Measurements from ENCODE around the gene ZCCHC24.

Gene ZCCHC24

DNA sequence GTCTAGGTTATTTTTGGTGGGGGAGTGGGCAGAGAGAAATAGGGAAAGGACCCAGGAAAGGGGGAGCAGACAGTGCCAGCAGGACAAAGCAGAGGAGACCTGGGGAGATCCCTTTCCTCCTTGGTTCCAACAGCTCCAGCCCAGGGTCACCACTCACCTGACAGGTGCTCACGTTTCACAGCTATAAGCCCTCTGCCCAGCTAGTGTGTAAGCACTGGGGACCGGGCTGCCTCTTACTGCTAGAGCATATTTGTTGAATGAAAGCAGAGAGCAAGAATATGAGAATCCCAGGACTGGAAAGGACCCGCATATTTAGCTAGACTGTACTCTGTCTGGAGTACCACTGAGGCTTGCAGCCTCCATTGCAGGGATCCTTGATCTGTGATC lies 6.7 kb downstream of the ZCCHC24 start:
- Histone ChIP-seq H3K9ac (ENCODE audit: low read length) (no peak overlapping the region), H3K79me2 (ENCODE audit: insufficient read depth, low read length) (no peaks in the 10 kb centered on the region), H3K36me3 (ENCODE audit: insufficient read depth, low read length) (no peaks in the 10 kb centered on the region), H3K27ac (ENCODE audit: low read depth, low read length, poor library complexity, severe bottlenecking) (no peak overlapping the region), H3K27me3 (ENCODE audit: insufficient read depth, low read length) (no peaks in the 10 kb centered on the region), H2AFZ (ENCODE audit: low read length) (no peak overlapping the region), H3K9me2 (ENCODE audit: low read depth, low read length) (no peaks in the 10 kb centered on the region), H3K9me3 (ENCODE audit: low read length) (no peaks in the 10 kb centered on the region), H3K4me2 (ENCODE audit: low read length) (no peak overlapping the region), H3K4me3 (ENCODE audit: low read depth, low read length, poor library complexity, severe bottlenecking) (no peak overlapping the region), H4K20me1 (ENCODE audit: insufficient read depth, low read length) (no peaks in the 10 kb centered on the region), H3F3A (ENCODE audit: insufficient read depth, low read length) (no peaks in the 10 kb centered on the region), H3K4me1 (ENCODE audit: insufficient read depth, low read length, severe bottlenecking) (no peaks in the 10 kb centered on the region)
- TF ChIP-seq, protein P1, sequence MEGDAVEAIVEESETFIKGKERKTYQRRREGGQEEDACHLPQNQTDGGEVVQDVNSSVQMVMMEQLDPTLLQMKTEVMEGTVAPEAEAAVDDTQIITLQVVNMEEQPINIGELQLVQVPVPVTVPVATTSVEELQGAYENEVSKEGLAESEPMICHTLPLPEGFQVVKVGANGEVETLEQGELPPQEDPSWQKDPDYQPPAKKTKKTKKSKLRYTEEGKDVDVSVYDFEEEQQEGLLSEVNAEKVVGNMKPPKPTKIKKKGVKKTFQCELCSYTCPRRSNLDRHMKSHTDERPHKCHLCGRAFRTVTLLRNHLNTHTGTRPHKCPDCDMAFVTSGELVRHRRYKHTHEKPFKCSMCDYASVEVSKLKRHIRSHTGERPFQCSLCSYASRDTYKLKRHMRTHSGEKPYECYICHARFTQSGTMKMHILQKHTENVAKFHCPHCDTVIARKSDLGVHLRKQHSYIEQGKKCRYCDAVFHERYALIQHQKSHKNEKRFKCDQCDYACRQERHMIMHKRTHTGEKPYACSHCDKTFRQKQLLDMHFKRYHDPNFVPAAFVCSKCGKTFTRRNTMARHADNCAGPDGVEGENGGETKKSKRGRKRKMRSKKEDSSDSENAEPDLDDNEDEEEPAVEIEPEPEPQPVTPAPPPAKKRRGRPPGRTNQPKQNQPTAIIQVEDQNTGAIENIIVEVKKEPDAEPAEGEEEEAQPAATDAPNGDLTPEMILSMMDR (IDR thresholded peaks at IDR 0.05; ENCODE audit: low read length) = no peak
- no peak for TF ChIP-seq EZH2 (IDR thresholded peaks at IDR 0.05; ENCODE audit: borderline replicate concordance, low read length)

DNA sequence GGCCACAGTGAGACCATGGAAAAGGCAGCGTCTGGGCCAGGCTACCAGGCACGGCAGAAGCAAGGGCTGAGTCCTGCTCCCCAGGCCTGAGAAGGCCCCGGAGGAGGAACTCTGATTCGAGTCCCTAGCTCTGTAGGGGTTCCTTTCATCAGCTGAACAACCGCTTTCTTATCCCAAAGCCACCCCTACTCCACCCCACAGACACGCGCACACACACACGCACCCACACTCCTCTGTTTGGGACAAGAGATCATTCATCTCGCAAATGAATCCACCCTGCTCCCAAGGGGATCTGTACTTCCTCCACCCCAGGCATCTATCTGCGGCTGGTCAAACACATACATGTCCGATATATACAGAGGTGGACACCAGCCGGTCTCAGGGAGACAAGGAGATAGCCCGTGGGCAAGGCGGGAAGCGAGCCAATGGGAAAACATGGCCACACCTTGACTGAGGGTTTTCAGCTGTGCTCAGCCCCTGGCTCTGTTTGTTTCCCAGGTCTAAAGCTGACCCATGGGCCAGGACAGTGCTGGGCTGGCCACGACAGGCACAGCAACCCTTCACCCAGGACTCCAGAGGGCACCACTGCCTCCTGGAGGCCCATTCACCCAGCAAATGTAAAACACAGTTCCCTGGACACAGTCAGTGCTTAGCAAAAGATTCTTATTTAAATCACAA lies 7.3 kb downstream of the ZCCHC24 start:
- Histone ChIP-seq H3K4me3 (ENCODE audit: low read depth, low read length, poor library complexity, severe bottlenecking) (no peak overlapping the region), H3K9ac (ENCODE audit: low read length) (no peak overlapping the region), H3K9me2 (ENCODE audit: low read depth, low read length) (no peaks in the 10 kb centered on the region), H3K36me3 (ENCODE audit: insufficient read depth, low read length) (no peaks in the 10 kb centered on the region), H3K79me2 (ENCODE audit: insufficient read depth, low read length) (no peaks in the 10 kb centered on the region), H3F3A (ENCODE audit: insufficient read depth, low read length) (no peaks in the 10 kb centered on the region), H2AFZ (ENCODE audit: low read length) (no peak overlapping the region), H3K4me2 (ENCODE audit: low read length) (no peak overlapping the region), H3K9me3 (ENCODE audit: low read length) (no peaks in the 10 kb centered on the region), H3K4me1 (ENCODE audit: insufficient read depth, low read length, severe bottlenecking) (no peaks in the 10 kb centered on the region), H4K20me1 (ENCODE audit: insufficient read depth, low read length) (no peaks in the 10 kb centered on the region), H3K27me3 (ENCODE audit: insufficient read depth, low read length) (no peaks in the 10 kb centered on the region), H3K27ac (ENCODE audit: low read depth, low read length, poor library complexity, severe bottlenecking) (no peak overlapping the region)
- TF ChIP-seq, protein P1 (IDR thresholded peaks at IDR 0.05; ENCODE audit: low read length) = no peak
- TF ChIP-seq EZH2 (IDR thresholded peaks at IDR 0.05; ENCODE audit: borderline replicate concordance, low read length) = no peak

DNA sequence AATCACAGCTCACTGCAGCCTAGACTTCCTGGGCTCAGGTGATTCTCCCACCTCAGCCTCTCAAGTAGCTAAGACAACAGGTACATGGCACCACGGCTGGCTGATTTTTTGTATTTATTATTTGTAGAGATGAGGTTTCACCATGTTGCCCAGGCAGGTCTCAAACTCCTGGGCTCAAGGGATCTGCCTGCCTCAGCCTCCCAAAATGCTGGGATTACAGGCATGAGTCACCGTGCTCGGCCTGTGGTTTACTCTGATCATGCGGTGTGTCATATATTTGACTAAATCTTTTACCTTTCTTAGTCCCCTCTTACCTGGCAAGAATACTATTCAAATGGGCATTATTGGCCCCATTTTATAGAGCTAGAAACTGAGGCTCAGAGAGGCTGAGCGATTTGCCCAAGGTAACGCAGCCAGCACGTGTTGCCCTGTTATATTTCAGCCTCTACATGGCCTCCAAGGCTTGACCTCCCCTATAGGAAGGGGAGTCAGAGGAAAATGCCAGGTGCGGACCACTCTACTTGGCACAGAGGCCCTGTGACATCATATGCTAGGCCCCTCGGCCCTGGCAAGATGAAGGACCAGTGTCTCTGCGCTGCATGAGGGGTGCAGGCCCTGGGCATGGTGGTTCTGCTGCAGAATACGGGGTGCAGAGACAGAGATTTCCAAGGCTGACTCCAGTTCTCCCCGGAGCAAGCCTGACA lies 8.2 kb downstream of the ZCCHC24 start:
- no peaks in the 10 kb centered on the region for H3K9me3 ChIP-seq (ENCODE audit: low read length)
- no peaks in the 10 kb centered on the region for H3K9me2 ChIP-seq (ENCODE audit: low read depth, low read length)
- H3K27me3 ChIP-seq (ENCODE audit: insufficient read depth, low read length) = no peaks in the 10 kb centered on the region
- H3K4me3 ChIP-seq (ENCODE audit: low read depth, low read length, poor library complexity, severe bottlenecking) = no peak overlapping the region
- no peaks in the 10 kb centered on the region for H3F3A ChIP-seq (ENCODE audit: insufficient read depth, low read length)
- H3K79me2 ChIP-seq (ENCODE audit: insufficient read depth, low read length) = no peaks in the 10 kb centered on the region
- no peak overlapping the region for H2AFZ ChIP-seq (ENCODE audit: low read length)
- no peak overlapping the region for H3K4me2 ChIP-seq (ENCODE audit: low read length)
- no peak overlapping the region for H3K9ac ChIP-seq (ENCODE audit: low read length)
- no peaks in the 10 kb centered on the region for H3K36me3 ChIP-seq (ENCODE audit: insufficient read depth, low read length)
- no peaks in the 10 kb centered on the region for H3K4me1 ChIP-seq (ENCODE audit: insufficient read depth, low read length, severe bottlenecking)
- H4K20me1 ChIP-seq (ENCODE audit: insufficient read depth, low read length) = no peaks in the 10 kb centered on the region
- no peak overlapping the region for H3K27ac ChIP-seq (ENCODE audit: low read depth, low read length, poor library complexity, severe bottlenecking)
- TF ChIP-seq, protein P1 (IDR thresholded peaks at IDR 0.05; ENCODE audit: low read length) = no peak
- no peak for TF ChIP-seq EZH2 (IDR thresholded peaks at IDR 0.05; ENCODE audit: borderline replicate concordance, low read length)
